Measurements from ENCODE around the gene NAV2.
A peak's percentile ranks its signal among the peaks of the same experiment; 100 is the strongest.

The NAV2 gene

GRCh38 chr11:19933801-19934488, 221.3 kb downstream of the NAV2 start:
- DNase-seq: no peak

GRCh38 chr11:19934828-19935259, 222.2 kb downstream of the NAV2 start:
- no peak for DNase-seq

DNA sequence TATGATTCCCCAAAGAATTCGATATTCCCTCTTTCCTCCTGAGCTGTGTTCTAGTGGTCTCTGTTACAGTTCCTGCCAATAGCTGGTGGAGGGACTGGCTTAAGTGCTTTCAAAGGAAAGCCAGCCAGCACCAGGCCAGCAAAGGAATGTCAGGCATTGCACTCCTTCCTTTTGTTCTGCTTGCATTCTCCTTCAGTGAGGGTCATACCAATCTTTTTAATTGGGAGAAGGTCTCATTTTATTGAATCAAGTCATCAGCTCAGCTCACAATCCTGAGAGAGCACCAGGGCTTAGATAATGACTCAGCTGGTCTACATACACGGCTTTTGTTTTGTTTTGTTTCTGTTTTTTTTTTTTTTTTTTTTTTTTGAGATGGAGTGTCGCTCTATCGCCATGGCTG, 222.9 kb downstream of the NAV2 start:
- DNase-seq: no peak

DNA sequence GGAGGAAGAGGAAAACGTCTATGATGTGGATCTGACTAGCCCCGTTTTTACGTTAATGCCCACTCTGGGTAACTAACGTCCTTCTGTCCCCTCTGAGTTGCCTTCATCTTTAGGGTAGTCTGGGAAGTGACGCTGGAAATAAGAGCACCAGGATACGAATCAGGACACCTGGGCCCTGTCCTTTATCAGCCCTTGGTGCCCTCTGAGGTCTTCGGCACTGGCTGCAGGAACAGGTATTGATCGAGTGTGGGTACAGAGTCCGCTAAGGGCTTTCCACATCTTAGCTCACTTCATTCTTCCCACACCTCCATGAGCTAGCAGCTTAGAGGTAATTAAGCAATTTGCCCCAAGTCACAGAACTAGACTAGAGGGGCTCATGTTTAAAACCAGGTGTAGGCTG, 223.8 kb downstream of the NAV2 start:
- no peak for DNase-seq

DNA sequence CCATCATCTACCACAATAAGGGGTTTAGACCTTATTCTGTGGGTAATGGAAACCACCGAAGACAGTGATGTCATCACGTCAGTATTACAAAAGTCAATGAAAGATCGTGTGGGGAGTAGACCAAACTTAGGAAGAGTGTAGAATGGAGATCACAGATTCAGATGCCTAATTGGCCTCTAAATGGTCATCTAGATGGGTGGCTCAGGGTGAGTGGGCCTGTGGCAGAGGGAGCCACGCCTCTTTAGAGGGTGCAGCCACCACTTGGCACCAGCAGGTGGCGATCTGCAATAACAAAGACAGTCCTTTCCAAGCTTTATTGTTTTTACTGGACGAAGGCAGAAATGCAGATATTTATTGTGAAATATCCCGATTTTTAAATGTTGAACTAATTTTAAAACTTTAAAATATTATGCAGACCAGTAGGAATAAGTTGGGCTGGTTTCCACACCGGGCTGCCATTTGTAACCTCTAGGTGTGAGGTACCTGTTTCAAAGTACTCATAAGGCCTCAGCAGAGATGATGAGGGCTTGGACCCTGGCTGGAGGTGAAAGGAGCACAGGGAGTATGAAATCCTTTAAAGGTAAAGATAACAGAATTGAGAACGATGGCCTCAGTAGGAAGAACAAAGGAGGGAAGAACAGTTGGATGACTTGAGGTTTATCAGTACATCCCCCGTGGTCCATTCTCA, 225.7 kb downstream of the NAV2 start:
- DNase-seq: no peak

DNA sequence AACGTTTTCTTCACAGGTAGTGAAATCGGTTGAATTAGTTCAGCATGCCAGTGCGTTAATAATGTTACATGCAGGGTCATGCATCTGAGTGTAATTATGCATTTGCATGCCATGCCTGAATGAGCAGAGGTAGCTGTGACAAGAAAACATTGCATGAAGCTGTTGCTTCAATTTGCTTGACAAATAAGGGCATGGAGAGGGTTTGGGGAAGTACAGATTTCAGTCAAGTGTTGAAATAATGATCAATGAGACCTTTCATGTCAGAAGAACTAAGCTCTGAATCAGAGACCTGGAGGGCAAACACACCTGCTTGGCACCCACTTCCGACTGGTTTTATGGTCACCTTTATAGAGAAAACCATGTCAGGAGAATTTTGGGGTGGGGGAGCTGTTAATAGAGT, 226.2 kb downstream of the NAV2 start:
- DNase-seq: no peak

DNA sequence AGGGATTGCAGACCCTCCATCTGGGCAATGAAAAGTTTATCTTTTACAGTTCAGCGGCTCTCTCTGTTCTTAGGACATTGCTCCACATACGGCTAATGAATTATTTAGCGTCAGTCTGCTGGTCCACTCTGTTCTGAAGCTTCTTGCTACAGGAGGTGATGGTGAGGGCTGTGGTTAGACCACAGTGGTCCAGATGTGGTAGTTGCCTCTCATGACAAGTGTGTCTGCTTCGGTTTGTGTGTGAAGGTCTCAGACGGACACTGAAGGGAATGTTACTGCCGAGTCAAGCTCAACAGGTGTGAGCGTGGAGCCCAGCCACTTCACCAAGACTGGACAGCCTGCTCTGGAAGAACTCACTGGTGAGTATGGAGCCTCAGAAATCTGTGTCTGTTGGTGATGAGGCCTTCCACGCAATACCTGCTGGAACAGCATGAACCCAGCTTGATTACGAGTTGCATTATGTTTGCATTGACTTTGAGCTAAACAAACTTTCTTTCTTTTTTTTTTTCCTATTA, 226.8 kb downstream of the NAV2 start:
- no peak for DNase-seq

DNA sequence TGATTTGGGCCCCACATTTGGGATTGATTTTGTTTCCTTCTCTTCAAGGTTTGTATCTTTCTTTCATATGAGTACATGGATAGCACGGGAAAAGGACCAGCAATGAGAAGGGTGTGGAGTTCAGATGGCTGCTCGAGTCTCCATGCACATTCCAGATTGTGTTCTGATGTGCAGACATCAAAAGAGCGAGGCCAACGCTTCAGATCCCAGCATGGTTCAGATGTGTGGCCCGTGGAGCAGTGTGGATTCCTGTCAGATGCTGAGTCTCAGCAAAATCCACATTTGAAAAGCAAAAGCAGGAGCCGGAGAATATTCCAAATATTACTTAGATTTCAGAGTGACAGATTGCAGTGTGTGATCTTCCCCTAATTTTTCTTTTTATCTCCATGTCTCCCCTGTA, 228.2 kb downstream of the NAV2 start:
- DNase-seq: no peak

GRCh38 chr11:19946681-19947080, 234.0 kb downstream of the NAV2 start:
- DNase-seq: no peak

GRCh38 chr11:19947537-19948114, 235.0 kb downstream of the NAV2 start:
- DNase-seq: no peak

DNA sequence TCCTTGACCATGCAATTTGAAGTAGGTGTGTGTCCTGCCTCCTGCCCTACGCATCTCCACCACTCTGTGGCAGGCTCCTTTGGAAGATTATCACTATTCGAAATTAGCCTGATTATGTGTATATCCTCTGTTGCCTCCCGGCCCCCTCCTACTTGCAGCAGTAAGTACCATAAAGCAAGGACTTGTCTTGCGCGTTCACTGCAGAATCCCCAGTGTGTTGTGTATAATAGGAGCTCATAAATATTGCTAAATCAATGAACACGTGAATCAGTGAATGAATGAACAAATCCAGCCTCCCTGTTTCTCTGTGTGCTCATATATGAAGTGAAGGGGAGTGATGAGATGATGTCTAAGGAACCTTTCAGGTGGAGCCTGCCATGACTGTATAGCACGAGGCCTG, 237.0 kb downstream of the NAV2 start:
- DNase-seq: no peak

DNA sequence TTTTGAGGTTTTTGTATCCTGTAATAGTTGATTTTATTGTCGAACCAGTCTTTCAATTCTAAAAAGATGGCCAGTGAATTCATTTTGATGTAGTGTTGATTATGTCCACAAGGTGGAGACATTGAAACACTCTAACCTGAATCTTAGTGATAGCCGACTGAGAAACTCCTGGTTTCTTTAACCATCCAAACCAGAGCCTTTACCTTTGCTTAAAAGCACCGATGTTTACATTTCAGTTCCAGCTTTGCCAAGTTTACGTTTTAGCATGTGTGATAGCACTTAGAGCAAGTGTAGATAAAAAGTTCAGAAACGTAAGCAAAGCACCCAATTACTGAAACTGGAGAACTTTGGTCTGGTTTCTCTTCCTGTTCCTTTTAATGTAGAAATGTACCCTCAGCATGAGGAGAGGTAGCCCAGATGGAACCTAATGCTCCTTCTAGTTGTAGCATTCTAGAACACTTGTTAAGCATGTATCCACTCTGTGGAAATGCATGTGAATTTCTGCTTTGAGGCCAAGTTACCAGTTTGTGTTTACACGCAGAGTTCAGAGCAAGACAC, 239.0 kb downstream of the NAV2 start:
- DNase-seq: no peak

- no peak for DNase-seq
Measured at GRCh38 chr11:19952116-19952605, 239.5 kb downstream of the NAV2 start.

- DNase-seq: peak; percentile 27
Measured at GRCh38 chr11:19952911-19953310, 240.3 kb downstream of the NAV2 start.

- DNase-seq: no peak
Measured at GRCh38 chr11:19953336-19953735, 240.7 kb downstream of the NAV2 start.

DNA sequence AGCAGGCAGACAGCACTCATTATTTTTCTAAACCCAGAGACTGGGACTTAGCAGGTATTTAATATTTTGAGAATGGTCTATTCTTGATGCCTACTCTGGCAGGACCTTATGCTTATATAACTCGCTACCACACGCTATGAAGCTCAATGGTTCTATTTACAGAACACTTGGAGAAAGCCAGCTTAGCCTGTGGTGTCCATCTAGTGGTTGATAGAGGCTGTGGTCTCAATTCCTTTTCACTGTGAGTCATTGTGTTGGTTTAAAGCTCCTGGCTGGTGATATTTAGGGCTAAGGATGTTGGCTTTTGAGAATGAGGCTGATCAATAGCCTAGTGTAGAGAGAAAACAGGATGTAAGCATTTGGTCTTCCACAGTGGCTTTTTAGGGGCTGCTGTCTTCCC, 241.3 kb downstream of the NAV2 start:
- DNase-seq: no peak

GRCh38 chr11:19954899-19955298, 242.3 kb downstream of the NAV2 start:
- DNase-seq: no peak

DNA sequence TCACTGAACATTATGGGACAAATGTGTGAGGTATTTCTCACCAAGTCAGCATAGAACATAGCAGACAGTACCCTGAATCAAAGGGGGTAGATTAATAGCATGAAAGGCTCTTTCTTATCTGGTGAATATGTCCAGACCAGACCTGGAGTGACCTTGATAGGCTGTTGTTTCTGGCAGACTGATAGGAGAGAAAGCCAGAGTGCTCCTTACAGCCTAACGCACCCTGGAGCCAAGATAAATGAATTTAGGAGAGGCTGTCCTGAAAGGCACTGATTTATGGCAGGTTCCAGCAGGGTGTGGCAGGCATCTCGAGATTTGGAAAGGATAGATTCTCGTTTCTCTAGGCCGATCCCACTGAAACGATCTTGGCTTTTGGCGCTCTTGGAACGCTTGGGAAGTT, 243.0 kb downstream of the NAV2 start:
- DNase-seq: no peak

DNA sequence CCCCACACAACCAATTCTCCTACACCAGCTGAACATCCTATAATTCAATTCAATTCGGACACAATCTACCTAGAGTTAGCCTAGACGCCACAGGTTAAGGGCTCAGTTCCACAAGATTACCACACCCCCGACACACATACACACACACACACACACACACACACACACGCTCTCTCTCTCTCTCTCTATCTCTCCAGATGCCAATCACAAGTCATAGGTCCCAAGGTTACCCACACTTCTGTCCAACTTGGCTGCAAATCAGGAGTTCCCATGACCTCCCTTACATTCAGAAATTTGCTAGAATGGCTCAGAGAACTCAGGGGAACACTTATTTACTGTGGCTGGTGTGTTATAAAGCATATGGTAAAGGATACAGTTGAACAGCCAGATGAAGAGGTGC, 243.6 kb downstream of the NAV2 start:
- DNase-seq: no peak

GRCh38 chr11:19957294-19957943, 244.8 kb downstream of the NAV2 start:
- no peak for DNase-seq

DNA sequence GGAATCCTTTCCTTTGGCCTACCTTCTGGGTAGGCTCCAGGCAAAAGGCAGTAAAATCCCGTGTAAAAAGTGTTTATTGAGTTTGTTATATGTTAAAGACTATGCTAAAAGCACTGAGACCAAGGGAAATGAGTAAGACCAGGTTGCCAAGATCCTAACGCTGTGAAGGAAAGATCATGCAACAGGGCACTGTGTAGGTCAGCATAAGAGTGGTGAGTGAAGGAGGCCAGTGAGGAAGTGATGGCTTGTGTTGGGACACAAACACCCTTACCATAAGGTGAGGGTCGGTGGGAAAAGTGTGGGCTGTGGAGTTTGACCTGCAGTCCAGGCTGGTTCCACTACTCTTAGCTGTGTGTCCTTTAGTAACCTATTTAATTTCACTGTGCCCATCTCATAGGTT, 245.6 kb downstream of the NAV2 start:
- DNase-seq: no peak

DNA sequence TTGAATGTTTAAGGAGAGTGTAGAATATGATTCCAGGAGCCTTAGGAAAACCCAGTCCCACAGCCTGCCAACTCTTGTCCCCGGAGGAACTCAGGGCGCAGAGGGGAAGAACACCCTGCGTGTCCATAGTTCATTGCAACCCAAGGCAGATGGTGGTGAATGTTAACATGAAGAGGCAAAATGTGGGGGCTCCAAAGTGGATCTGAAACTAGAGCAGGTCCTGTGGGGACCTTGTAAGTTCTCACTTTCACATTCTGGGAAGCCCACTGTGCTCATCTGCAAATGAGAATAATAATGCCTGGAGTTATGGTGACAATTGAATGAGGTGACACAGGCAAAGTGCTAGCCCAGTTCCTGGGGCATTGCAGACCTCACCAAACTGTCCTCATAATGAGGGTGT, 246.6 kb downstream of the NAV2 start:
- no peak for DNase-seq

DNA sequence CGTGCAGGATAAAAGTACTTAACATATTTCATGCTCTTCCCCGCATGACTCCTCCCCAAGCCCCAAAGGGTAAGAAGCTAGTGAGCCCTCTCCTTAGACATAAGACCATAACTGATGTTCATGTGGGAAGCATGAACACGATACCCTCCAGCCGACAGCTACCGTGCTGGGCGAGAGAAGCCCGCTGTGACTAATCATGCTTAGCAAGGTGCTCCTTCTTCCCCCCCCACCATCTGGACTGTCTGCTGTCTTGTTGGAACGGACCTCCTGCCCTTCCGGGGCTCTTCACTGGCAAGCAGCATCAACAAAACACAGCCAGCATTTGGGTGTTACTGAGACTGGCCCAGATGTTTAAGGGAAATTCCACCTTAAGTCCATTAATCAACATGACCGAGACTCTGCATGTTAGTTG, 247.0 kb downstream of the NAV2 start:
- peak; percentile 91 for DNase-seq

Data from NCI-H524 treated with DMSO at 0.1 percent for 48 hours (cell line).